NCI-H1930 (cell line): Measurements from ENCODE around the gene DGAT2.
"Not testable (repeated sequence)": the region's sequence is repeated elsewhere in the genome, so short reads cannot be mapped to it uniquely, and the experiment has no call there.

Experiments used
- DNase-seq, 2 experiments: peaks; one replicate each; lab custom pipeline; 2025; lab: John Stamatoyannopoulos, UW

DGAT2 gene

DNA sequence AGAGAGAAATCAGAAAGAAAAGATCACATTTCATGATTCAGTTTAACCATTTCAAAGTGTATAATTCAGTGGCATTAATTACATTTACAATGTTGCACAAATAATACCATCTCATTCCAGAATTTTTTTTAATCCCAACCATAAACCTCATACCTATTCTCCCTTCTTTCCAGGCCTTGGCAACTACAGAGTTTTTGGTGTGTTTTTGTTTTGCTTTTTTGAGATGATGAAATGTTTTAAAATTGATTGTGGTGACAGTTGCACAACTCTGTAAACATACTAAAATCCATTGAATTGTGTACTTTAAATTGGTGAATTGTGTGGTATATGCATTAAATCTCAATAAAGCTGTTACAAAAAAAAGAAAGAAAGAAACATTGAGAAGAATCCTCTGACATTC lies 13.6 kb upstream of the DGAT2 start:
- DNase-seq = not testable (repeated sequence)

DNA sequence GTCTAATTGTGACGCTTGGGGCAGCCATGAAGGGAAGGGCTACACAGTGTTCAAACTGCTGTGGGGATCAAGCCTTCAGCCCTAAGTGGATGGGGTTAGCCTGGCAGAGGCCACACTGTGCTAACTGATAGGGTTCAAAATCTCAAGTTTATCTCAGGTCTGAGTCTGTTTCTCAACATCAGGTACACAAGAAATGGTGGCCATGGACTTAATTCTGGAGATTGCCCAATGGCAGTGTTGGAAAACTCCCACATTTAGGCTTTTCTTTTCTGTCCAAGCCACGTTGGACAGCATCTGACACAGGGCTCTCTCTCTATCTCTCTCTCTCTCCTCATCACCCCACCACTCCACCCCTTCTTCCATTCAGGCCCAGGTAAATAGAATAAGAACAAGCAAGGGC lies 10.9 kb upstream of the DGAT2 start:
- DNase-seq = no peak

DNA sequence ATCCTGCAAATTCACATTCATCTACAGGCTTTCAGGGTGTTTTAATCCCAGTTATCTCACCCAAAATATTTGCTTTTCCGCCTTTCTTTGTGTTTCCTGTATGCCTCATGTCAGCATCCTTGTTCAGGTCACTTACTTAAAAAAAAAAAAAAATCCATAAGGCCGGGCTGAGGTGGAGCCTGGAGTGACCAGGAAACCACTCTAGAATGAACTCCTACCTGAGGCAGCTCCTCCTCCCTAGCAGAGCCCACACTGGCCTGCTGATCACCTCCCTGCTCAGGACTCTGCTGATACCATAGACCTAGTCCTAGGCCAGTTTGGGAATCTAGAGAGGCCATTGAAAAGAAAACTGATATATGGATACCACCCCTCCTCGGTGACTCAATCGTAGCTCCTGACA lies 8.7 kb upstream of the DGAT2 start:
- DNase-seq = no peak

DNA sequence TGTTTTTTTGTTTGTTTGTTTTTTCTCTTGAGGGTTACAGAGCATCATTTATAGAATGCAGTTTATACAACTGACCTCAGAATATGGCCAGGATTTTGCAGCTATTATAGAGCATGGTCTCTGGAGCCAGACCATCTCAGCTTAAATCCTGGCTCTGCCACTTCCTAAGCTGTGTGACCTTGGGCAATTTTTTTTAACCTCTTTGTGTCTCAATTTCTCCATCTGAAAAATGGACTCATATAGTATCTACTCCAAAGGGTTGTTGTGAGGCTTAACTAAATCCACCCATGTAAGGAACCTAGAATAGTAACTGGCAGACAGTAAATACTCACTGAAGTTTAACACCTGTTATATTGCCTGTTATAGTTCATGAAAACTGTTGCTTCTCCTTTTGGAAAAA lies 8.3 kb upstream of the DGAT2 start:
- DNase-seq = no peak

DNA sequence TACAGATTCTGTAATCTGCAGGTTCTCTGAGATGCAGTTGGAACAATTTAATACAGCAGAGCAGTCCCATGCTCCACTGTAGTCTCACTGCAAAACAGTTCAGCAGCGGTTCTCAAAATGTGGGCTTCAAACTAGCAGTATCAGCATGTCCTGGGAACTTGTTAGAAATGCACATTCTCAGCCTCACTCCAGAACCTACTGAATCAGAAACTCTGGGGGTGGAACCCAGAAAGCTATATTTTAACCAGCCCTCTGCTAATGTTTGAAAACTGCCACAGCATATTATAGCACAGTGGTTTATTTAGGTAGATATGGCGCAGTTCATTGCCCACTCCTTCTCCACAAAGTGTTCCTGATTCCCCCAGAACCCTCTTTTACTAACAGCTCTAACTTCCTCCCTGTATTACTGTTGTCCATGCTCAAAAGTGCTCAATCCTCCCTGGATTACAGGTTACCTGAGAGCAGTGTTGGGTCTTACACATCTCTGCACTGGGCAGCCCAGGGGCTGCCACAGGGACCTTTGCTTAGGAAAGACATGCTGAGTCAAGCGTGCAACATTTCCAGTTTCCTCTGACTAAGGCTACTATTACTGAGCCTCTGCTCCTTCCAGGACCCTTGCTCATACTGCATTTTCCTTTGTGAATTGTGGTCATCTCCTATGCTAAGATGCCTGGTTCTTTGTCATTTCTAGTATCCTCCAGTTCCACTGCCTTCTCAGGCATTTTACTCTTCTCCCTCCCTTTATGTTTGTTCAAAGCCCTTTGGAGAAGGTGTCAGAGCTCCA lies 7.7 kb upstream of the DGAT2 start:
- no peak for DNase-seq

DNA sequence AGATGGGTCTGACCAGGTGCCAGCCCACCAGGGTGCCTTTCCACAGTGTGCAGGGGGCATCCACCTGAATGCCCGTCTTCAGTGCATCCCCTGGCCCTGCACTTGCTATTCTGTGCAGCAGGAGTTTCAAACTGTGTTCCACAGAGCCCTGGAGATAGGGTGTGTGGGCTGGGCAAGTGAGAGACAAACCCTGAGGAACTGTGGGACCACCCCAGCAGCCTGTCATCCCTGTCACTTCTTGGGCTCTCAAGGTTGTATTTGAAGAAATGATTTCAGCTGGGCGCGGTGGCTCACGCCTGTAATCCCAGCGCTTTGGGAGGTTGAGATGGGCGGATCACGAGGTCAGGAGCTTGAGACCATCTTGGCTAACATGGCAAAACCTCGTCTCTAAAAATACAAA lies 6.4 kb upstream of the DGAT2 start:
- DNase-seq = no peak

DNA sequence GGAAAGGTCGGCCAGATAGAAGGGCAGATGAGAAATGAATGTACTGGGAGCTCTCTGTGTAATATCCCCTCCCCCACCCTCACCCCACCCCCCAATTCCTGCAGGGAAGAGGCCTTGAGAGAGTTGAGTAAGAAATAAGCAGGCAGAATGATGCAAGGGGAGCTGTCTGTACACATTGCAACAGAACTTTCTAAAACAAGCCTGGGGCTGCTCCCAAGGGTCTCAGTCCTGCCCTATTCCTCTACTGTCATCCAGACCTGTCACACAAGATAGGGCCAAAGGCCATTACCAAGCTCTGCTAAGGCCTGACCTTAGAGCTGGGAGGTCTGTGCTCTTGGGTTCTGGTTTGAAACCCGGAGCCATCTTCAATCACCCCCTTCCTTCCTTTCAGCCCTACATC lies 5.7 kb upstream of the DGAT2 start:
- no peak for DNase-seq

DNA sequence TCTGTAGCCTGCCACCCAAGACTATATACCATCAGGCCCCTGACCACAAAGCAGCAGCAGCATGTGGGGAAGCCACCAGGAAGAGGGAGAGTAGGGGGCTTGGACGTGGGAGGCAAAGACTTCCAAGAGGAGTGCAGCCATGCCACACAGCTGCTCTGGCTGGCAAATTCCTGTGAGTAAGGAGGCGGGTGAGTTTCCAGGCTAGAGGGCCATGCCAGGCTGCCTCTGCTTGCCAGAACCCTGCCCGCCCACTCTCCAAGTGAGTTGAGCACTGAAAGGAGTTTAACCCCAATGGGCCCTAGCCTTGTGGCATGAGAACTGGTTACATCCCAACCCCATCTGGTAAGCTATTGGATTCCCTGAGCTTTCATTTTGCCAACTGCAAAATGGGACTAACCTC lies 4.7 kb upstream of the DGAT2 start:
- no peak for DNase-seq

DNA sequence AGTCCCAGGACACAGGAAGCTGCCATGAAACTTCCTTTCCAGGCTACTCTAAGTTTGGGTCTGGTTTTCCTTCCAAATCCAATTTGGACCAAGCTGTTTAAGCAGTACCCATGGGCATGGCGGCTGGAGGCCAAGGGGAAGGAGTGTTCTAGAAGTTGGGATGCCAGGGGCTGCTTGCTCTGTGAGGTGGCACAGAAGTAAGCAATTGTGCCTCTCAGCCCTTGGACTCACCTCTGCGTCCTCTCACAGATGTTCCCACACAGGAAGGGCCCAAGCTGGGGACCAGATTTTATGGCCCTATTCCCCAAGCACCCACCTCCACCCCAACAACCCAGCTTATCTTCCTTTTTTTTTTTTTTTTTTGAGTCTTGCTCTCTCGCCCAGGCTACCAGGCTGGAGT lies 3.5 kb upstream of the DGAT2 start:
- DNase-seq = no peak

DNA sequence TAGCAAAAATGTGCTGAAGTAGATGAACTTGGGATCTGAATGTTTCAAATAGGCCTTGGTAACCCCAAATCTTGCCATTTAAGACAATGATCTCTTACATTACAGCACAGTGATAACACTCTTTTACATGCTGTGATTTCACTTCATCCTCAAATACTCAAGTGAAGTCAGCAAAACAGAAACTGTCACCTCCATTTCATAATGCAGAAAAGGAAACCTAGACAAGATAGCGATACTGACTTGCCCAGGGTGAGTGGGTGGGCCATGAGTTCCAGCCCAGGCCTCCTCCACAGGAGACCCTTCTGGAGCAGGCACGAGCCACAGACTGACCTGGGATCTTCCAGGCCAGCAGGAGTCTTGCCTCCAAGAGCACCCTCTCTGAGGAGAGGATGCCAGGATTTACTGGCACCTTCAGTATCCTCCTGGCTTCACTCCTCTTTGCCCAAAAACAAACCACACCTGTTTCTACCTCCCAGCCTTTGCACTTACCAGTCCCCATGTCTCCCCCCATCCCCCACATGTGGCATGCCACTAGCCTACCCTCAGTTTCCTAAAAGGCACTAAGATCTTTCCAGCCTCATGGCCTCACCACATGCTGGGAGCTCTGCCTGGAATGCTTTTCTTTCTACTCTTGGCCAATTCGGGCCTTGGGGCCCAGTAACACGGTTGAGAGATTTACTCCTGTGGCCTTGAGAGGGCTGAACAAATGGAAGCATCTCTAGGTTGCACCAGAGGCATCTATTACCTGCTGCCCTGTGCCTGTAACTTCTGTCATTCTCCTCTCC lies 1.9 kb upstream of the DGAT2 start:
- DNase-seq = no peak

DNA sequence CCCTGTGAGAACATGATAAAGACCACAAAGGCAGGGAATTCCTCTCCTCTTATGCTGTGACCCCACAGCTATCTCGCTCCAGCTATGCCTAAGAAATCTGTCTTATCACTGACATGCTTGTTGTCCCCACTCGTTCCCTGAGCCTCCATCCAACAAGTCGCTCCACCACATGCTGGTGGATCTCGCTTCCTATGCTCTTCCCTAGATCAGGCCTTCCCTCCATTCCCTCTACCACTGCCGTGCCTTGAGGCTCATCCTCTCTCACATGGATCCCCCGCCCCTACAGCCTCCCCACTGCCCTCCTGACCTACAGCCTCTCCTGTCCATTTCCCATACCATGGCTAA lies 1.4 kb upstream of the DGAT2 start:
- no peak for DNase-seq

DNA sequence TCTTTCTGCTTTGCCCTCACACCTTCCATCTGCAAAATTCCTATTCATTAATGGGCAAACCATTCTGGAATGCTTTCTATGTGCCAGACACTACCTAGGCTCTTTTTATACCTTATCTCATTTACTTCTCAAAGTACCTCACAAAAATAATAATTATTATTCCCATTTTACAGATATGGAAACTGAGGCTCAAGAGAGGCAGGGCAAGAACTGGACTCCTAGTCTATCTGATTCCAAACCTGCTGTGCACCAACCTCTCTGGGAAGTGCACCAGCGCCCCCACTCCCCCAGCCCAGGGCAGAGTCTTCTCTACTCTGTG lies 826 bp upstream of the DGAT2 start:
- no peak for DNase-seq

DNA sequence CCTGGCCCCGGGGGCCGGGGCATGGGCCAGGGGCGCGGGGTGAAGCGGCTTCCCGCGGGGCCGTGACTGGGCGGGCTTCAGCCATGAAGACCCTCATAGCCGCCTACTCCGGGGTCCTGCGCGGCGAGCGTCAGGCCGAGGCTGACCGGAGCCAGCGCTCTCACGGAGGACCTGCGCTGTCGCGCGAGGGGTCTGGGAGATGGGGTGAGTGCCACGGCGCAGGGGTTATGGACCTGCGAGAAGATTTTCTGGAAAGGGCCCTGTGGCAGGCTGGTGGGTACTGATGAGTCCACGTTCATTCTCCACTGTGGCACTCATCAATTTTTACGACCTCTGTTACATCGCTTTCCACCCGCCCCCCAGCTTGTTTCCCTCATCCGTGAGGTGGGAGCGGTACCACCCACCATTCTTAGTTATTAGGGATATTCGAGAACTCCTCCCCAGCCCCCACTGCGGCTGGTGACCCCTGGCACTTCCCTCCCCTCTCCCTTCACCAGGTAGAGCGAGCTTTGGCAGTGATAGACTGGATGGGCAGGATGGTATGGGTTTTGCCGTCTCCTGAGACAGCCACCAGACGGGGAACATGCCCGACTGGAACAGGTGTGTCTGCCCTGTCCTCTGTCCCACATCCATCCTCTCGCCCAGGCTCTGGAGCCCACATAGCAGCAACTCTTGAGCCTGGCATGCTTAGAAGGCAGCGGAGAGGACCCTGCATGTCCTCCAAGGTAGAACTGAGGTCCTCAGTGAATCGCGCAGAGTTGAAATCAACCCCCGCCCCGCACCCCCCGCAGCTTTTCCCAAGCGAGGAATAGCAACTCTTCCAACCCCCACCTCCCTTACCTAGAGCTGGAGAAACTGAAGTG lies 562 bp downstream of the DGAT2 start:
- no peak for DNase-seq

DNA sequence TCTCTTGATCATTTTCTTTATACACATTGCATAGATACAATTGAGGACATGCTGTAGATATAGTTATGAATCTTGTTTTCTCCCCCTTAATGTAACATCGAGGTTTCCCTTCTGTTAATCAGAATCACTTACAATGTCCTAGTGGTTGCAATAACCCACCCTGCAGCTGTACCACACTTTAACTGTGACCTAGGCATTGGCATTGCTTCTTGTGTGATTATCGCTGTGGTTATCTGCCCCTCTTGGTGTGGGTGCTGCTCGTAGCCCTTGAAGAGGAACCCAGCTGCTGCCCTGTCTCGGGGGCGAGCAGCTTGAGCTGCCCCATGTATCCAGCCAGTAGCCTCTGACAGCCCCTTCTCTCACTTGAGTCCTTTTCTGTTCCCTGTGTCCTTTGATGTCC lies 1.5 kb downstream of the DGAT2 start:
- DNase-seq = no peak

DNA sequence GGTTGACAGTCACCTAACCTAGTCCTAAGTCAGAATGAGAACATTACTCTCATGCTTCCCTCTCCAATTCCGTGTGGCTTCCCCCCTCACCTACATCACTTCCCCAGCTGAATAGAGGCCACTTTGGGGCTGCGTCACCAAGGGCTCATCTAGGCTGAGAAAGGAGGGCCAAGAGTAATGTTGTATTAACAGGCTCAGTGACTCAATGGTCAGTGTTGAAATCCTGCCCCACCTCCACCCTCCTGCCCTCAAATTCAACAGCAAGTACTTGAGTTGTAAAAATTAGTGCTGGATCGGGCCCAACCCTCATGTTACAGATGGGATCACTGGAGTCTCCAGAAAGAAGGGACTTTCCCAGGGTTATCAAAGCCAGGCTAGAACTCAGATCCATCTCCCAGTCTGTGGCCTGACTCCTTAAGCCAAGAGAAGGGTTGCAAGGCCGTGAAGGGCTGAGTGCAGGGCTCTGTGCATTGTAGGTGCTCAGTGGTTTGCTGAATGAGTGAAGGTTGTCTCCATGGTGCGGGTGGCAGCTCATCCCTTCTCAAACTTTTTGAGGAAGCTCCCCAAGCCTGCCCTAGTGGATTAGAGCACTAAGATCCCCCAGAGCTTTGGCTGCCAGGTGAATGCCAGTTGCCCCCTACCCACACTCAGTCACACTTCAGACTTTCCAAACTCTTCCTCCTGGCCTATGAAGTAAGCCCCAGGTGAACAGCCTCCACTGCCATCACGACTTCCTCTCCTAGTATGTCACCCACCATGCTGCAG lies 3.2 kb downstream of the DGAT2 start:
- DNase-seq = no peak

DNA sequence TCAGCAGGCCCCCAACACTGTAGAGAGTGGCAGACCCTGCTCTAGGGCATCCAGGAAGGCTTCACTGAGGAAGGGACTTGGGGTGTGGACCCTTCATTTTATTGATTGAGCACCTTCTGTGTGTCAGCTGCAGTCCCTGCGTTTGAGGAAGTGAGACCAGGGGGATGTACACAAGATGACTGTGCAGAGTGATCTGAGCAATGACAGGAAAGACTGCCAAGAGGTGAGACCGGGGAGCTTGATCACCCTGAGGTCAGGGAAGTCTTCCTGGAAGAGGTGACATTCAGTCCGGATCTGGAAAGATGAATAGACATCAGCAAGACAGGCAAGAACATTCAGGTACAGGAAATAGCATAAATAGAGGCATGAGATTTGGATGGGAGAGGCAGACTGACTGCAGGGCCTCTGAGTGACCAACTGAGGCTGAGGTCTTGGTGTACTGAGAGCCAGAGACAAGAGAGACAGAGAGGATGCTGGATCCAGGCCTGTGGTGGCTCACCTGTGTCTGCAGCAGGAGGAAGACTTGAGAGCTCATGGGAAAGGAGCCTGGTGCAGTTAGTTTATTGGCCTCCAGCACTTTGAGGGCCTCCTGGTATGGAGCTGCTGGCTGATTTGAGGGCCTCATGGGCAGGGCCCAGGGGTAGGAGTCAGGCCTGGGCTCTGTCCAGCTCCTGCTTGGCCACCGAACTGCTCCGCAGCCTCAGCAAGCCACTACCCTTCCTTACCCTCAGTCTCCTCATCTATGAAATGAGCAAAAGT lies 5.2 kb downstream of the DGAT2 start:
- DNase-seq = no peak

DNA sequence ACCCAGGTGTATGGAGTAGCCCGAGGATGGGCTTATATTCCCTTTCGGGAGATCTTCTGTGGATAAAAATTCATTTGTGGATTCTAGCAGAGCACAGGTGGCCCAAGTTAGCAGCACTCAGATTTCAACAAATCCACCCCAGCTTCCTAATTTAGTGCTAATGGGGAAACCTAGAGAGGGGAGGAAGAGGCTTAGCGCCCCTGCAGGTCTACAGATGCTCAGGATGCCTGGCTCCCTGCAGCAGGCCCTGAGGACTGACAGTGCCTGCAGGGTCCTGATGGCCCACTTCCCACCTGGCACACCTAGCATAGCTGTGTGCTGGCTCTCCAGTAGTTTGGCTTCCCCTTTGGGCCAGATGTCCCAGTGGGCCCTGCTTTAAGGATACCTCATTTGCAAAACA lies 6.5 kb downstream of the DGAT2 start:
- no peak for DNase-seq

DNA sequence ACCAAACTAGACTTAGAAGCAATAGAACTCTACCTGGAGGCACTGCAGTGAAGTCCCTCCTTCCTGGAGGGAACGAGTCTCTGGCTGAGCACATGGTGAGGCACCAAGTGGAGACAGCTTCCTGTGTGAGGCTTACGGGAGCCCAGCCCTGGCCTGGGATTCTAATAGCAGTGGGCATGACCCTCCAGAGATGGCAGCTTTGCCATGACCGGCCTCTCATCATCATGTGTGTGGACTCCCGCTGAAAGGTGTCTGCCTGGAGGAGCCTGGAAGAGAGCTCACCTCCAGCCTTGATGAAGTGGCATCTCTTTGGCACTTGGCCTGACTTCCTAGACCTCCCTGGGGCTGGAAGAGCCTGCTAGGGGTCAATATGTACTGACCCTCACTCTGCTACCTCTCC lies 8.0 kb downstream of the DGAT2 start:
- DNase-seq = no peak

DNA sequence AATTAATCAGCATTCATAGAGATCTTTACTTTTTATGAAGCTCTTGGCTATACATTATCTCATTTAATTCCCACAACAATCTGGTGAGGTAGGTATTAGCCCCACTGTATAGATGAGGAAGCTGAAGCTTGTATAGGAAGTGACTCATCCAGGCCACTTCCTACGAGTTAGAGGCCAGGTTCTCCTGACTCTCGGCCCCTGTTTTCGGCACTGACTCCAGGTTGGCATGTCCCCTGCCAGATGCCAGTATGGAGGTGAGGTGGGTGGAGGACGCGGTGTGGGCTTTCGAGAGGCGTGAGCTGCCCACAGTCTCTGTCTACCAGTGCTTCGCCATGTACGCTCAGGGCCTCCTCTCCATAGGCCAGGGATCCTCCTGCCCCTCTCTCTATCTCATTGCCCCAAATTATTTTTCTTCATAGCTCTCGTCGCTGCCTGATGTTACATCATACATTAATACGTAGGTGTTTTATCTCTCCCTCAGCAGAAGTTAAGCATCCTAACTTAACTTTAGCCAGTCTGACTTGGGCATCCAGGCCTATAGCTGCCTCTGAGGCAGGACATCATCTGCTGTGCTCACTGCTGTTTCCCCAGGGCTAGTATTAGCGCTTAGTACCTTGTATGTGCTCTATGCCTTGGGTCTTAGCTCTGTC lies 9.0 kb downstream of the DGAT2 start:
- DNase-seq = no peak

DNA sequence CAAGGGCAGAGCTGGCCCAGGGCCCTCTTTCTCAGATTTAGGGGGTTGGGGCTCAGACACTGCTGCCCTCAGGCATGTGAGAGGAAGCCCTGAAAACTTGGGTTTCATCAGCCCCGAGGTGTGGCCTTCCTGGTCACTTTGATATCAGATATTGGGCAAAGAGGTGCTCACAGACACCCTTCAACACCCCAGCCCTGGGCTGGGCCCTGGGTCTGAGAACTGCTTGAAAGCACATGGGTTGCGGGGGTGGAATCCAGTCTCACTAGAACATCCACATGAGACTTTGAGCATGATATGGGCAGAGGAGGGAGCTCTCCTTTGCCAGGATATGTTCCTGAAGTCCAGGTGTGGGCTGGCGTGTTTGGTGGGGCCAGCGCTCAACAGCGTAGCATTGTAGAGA lies 10.4 kb downstream of the DGAT2 start:
- DNase-seq = no peak

DNA sequence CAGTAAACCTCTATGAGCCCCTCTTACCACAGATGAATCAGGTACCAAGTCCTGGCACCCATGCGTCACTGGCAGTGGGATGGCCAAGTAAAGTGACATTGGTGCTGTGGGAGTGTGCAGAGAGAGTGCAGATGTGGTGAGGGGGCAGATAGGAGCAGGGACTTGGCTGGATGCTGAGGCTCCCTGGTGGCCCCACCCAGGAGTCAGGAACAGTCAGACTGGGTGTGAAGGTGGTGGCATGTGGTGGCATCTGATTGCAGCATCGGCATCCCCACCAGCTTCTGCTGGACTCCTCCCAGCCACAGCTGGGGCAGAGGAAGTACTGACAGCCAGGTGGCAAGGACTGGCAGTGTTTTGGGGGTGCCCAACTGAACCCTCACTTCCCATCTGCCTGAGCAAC lies 11.4 kb downstream of the DGAT2 start:
- DNase-seq = no peak
